Occipital lobe (tissue), 2 donors: ENCODE results near the gene NR1I2. TPM values are rescaled to one million over a fixed set of nuclear protein-coding genes. Genes with fewer than 3 reads are reported as not detected.

Experiments used
- DNase-seq: peaks from one replicate; lab custom pipeline; 2025; lab: John Stamatoyannopoulos, UW
- total RNA-seq: library from RNA; depleted of rRNA; stranded (reverse); fragments of >200 nt; gene quantifications from one replicate; pipeline ENCODE4 v1.2.3, GENCODE V29; 2014

Gene NR1I2
- total RNA-seq, 1 donor from 2014 or later, result 0.16 TPM

GRCh38 chr3:119818937-119819336 lies 37.0 kb downstream of the NR1I2 start:
- no peak for DNase-seq

DNA sequence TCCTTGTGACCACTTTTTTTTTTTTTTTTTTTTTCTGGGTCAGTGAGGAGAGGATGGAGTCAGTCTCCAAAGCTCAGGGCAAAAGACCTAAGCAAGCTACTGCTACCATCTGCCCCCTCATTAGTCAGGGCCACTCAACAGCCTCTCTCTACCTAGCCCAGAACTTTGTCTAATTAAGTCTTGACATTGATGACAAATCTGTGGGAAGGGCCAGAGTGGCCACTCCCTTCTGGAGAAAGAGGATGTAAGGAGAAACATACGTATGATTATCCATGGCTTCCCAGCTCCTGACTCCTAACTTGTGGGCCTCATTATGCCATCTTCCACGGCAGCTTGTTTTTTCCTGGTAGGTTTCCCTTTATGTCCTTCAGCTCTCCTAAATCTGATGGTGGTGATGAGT lies 37.9 kb downstream of the NR1I2 start:
- DNase-seq, result no peak

DNA sequence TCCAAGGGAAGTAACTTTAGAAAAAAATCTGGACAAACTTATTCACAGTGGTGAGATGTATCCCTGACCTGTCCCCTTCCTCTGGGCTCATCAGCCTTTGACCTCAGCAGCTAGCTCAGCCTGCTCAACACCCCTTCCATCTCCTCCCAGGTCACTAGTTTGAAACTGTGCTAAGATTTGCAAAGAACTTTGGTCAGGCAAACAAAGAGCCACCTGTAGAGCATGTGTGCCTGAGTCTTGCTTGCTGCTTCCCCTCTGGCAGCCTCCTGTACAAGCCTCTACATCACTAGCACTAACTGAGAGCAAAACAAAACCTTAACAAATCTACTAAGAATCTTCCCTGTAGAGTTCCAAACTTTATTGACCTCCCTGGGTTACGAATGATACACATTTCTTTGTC lies 43.9 kb downstream of the NR1I2 start:
- DNase-seq, result no peak

GRCh38 chr3:119826711-119827608 lies 45.1 kb downstream of the NR1I2 start:
- DNase-seq, result no peak

DNA sequence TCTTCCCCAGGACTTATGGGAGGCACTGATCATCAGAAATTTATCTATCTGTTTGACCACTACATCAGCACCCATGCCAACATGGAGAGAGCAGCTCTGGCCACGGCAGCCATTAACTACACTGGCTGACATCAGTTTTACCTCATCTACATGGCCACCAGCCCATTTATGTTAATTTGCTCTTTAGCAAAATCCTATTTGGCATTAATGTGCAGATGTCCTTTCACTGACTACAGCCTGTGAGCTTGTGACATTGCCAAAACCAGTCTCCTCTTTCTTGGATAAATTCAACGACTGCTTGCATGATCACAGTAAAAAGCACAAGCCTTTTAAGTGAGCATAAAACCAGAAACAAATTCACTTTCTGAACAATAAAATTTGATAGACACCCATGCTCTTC lies 47.5 kb downstream of the NR1I2 start:
- no peak for DNase-seq

DNA sequence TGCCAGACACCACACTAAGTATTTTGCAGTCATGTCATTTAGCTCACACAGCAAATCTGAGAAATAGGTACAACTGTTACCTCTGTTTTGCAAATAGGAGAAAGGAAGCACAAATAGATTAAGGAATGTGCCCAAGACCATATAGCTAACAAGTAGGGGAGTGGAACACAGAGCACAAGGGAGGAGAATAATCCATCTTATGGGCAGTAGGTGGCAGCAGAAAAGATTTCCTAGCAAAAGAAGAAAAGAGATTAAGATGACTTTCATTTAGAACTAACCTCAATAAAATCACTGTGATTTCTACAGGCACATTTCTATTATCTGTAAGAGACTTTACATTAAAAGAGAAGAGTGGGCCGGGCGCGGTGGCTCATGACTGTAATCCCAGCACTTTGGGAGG lies 49.1 kb downstream of the NR1I2 start:
- DNase-seq, result no peak

GRCh38 chr3:119831941-119832371 lies 50.1 kb downstream of the NR1I2 start:
- DNase-seq, result no peak

- no peak for DNase-seq
Measured at GRCh38 chr3:119834754-119835370, 53.0 kb downstream of the NR1I2 start.

DNA sequence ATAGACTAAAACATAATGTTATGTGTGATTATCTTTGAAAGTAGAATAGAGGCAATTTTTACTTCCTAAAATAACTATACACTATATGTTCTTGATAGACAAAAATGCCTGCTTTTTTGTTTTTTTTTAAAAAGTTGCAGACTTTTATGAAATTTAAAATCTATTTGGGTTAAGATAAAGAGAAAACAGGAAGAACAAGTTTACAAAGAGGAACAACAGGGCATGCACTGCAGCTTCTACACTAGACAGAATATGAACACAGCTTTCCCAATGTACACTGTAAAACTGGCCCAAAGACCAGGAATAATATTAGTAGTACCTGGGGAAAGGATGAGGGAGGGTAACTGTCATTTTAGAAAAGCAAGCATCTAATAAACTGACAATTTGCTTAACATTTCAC lies 53.7 kb downstream of the NR1I2 start:
- DNase-seq, result no peak

DNA sequence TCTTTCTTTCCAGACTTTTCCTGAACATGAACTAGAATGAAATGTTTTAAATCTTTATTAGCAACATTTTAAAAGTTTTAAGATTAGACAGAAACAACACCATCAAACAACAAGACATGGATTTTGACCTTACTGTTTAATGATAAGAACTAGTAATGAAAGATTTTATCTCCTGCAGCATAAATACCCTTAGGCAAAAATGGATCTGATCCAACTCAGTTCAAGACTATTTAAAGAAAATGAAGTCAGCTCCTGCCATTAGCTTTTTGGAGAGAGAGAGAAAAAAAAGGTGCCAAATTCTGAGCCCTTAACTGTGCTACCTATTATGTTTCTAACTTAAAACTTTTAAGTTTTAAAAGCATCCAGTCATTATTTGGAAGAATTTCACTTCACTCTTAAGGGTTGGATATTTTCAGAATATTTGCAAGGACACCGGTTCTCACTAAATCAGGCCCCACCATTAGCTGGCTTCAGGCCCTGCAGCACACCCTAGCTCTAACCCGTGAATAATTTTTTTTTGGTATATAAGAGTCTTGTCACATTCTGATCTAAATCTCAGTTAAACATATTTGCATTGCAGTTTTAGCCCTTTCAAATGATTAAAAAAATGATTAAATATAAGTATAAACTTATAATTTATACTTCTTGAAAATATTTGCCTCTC lies 60.0 kb downstream of the NR1I2 start:
- DNase-seq, result no peak

- DNase-seq, result no peak
Measured at GRCh38 chr3:119849126-119849525, 67.2 kb downstream of the NR1I2 start.

GRCh38 chr3:119856695-119857094 lies 74.8 kb downstream of the NR1I2 start:
- no peak for DNase-seq

DNA sequence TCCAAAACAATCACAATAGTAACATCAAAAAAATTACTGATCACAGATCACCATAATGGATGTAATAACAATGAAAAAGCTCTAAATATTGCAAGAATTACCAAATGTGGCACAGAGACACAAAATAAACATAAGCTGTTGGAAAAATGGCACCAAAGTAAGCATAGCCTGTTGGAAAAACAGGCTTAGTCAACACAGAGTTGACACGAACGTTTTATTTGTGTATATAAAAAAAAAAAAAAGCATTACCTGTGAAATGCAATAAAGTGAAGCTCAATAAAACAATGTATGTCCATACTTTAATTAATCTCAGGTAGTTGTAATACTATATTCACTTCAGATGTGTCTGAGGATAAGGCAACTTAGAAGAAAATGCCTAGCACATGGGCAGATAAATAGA lies 77.1 kb downstream of the NR1I2 start:
- no peak for DNase-seq

GRCh38 chr3:119859728-119860127 lies 77.8 kb downstream of the NR1I2 start:
- no peak for DNase-seq

- DNase-seq, result no peak
Measured at GRCh38 chr3:119861681-119862080, 79.8 kb downstream of the NR1I2 start.

GRCh38 chr3:119862616-119863015 lies 80.7 kb downstream of the NR1I2 start:
- no peak for DNase-seq

DNA sequence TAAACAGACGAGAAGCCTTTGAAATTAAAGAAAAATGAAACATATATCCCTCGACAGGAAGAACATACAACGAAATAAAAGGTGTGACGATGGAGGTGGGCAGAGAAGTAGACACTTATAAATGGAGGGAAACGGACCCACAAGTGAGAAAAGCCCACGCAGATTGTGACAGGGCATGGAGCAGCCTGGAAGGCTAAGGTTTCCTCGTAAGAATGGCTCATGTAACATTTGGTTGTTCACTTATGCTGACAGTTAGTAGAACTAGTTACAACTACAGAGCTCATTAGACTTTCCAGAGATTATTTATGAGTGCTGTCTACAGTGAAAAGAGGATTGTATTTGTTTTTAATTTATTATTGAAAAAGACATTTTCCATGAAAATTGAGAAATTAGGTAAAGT lies 82.6 kb downstream of the NR1I2 start:
- DNase-seq, result no peak

Other genes with a start within 250 kb of the NR1I2 start
- 0.78 TPM for gene CD80, start 222.5 kb upstream of the NR1I2 start, total RNA-seq
- gene ADPRH, start 202.6 kb upstream of the NR1I2 start, total RNA-seq, result 1.2 TPM
- gene PLA1A, start 184.2 kb upstream of the NR1I2 start, total RNA-seq, result not detected
- gene POPDC2, start 121.5 kb upstream of the NR1I2 start, total RNA-seq, result 0.94 TPM
- 16.8 TPM for gene COX17, start 104.7 kb upstream of the NR1I2 start, total RNA-seq
- 6.4 TPM for gene CFAP91, start 79.1 kb upstream of the NR1I2 start, total RNA-seq